ENCODE results near the gene CCL15.
"Not testable (repeated sequence)": the region's sequence is repeated elsewhere in the genome, so short reads cannot be mapped to it uniquely, and the experiment has no call there.

The CCL15 gene

GRCh38 chr17:36001110-36001771, at the start of gene CCL15:
Gene CCL15 (minus strand): TSS chr17:36001553. CDS start chr17:36001492, 61 bp downstream.
- DNase-seq, result no peak

GRCh38 chr17:36049643-36050042, 48.3 kb upstream of the CCL15 start:
- DNase-seq, result no peak

GRCh38 chr17:36048066-36048465, 46.7 kb upstream of the CCL15 start:
- no peak for DNase-seq

- DNase-seq, result no peak
These were observed 34.9 kb upstream of the CCL15 start for GRCh38 chr17:36036235-36036634.

DNA sequence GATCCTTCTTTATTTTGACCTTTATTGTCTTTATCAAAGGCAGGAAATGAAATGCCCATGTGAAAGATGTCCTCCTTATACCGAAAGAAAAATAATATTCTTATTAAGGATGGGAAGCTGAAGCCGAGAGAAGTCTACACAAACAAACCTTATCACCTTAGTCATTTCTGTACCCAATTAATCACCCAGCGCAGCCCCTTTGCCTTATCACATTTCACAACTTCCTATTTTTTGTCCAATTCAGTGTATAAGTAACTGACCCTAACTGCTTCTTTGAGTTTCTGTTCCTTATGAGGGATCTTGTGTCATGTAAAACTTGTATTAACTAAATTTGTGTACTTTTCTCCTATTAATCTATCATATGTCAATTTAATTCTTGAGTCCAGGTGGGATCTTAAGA, 32.8 kb upstream of the CCL15 start:
- no peak for DNase-seq

DNA sequence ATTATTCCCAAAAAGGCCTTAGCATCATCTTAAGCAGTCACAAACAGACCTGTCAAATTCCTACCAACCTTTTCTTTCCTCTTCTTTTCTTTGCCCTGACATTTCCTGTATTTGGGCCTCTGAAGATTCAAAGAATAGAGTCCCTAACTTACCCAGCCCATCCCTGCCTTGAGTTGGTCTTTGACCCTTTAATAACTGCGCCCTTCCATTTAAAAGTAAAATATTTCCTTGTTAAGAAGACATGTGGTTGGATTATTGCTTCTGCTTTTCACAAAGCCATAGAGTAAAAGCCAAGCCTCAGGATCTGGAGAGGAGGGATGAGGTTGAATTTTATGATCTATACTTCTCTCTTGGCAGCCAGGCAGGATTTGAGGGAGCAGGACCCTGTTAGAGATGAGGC, 29.6 kb upstream of the CCL15 start:
- DNase-seq, result no peak

DNA sequence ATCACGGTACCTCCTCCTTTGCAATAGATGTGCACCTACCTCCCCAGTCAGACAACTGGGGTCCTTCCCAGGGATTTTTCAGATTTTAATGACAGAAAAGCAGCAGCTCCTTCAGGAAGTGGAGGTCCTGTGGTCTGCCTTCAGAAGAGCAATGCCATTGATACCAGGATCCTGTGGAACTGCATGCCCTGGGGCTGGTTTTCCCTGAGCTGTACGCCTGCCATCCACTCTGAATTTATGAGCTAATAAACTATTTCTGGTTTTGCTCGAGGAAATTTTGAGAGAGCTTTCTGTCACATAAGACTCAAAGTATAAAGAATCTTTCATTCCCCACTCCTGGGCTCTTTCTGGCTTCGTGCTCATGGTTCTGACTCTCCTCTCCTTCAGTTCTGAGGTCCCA, 26.4 kb upstream of the CCL15 start:
- no peak for DNase-seq

DNA sequence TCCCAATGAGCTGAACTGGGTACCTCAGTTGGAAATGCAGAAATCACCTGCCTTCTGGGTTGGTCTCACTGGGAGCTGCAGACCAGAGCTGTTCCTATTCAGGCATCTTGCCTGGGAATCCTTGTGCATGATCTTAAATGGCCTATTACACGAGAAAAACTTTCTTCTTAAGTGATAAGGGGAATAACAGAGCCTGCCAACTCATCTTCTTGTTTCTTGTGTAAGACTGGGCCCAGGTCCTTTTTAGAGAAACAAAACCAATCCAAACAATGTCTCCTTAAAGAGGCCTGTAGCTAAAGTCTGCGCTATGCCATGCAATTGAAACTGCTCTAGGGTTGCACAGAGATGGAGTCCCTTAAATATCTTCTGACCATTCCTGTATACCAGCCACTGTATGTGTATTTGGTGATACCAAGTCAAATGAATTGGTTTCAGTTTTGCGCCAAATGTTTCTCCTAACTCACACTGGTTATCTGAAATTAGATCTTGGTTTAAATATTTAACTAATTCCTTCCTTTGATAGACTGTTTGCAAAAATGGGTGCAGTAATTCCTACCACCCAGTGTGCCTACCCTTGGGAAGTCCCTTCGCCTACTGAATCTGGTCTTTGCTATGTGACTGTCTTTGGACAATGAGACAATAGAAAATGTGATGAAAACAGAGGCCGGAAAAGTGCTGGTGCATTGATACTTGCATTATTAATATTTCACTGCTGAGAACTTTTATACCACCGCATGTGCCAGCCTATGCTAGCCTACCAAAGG, 22.9 kb upstream of the CCL15 start:
- DNase-seq, result no peak

DNA sequence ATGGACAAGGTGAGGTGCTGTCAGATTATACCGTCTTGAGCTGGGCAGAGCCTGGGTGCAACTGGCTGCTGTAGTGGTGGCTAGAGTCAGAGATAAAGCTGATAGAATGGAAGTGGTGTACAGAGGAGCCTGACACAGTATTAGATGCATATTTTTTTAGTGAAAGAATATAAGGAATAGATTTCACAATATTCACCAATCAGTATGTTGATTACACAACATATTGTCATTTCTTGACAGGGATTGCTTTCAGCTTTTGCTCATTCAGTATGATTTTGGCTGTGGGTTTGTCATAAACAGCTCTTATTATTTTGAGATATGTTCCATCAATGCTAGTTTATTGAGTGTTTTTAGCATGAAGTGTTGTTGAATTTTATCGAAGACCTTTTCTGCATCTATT, 18.1 kb upstream of the CCL15 start:
- DNase-seq, result no peak

DNA sequence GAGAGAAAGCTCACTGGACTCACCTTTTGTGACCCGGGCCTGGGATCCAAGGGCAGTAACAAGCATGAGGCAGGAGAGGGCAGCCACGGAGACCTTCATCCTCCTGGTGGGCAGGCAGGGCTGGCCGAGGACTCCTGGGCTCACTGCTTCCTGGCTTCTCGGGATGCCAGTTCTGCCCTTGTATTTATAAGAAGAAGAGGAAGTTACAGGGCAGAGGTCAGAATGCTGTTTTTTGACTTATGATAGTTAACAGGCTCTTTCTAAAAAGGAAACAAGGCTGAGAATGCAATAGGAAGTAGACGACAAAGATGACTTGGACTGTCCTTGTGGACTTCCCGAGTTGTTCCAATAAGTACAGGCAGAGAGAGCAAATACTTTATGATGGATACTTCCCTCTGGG, 16.4 kb upstream of the CCL15 start, which contains the start of gene CCL23:
Gene CCL23, minus strand, starts transcription at position 174 of the 400 bp plus-strand sequence. Its CDS starts 75 bp downstream, at position 99.
- no peak for DNase-seq

GRCh38 chr17:36016555-36016954, 15.2 kb upstream of the CCL15 start:
- DNase-seq, result no peak

GRCh38 chr17:36015895-36016294, 14.5 kb upstream of the CCL15 start:
- not testable (repeated sequence) for DNase-seq

DNA sequence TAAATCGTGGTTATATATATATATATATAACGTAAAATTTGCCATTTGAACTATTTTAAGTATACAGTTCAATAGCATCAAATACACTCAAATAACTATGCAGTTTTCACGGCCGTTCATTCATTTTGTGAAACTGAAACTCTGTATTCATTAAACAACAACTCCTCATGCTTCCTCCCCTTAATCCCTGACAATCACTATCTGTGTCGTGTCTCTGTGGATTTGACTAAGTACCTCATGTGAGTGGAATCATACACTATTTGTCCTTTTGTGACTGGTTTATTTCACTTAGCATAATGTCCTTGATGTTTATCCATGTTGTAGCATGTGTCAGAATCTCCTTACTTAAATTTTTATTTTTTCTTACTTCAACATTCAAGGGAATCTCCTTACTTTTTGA, 13.6 kb upstream of the CCL15 start:
- no peak for DNase-seq

DNA sequence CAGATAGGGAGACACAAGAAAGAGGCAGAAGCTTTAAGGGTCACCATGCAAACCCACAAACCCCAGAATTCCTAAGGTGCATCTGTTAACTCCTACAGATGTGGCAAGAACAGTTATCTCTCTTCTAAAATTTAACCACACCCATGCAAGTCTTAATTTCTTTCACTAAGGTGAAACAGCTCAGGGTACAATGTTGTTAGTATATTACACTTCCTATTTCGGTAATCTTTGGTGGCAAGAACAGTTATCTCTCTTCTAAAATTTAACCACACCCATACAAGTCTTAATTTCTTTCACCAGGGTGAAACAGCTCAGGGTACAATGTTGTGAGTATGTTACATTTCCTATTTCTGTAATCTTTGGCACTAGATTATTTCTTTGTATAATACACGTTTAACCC, 9.8 kb upstream of the CCL15 start:
- no peak for DNase-seq

- DNase-seq, result no peak
These were observed 7.8 kb upstream of the CCL15 start for GRCh38 chr17:36008998-36009665.

- no peak for DNase-seq
These were observed 3.3 kb upstream of the CCL15 start for GRCh38 chr17:36004594-36005108.

GRCh38 chr17:36002631-36003030, 1.3 kb upstream of the CCL15 start:
- DNase-seq, result no peak

- no peak for DNase-seq
These were observed 680 bp upstream of the CCL15 start for GRCh38 chr17:36001862-36002603.

DNA sequence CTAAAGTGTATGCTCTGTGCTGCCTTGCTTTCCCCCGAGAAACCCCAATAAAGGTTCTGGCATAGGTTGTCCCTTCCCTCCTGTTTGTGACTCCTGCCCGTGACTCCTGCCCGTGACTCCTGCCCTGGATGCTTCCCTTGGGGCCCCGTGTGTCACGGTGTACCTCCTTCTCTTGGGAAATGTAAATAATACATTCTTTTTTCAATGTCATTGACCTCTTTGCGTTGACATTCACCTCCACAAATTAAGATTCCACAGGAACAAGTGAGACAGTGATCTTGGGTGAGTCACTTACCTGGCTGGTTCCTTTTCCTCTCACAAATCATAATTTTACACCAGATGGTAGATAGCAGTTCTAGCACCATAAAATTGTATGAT, 632 bp downstream of the CCL15 start:
- no peak for DNase-seq

GRCh38 chr17:35998756-35999155, 2.6 kb downstream of the CCL15 start:
- DNase-seq, result no peak

DNA sequence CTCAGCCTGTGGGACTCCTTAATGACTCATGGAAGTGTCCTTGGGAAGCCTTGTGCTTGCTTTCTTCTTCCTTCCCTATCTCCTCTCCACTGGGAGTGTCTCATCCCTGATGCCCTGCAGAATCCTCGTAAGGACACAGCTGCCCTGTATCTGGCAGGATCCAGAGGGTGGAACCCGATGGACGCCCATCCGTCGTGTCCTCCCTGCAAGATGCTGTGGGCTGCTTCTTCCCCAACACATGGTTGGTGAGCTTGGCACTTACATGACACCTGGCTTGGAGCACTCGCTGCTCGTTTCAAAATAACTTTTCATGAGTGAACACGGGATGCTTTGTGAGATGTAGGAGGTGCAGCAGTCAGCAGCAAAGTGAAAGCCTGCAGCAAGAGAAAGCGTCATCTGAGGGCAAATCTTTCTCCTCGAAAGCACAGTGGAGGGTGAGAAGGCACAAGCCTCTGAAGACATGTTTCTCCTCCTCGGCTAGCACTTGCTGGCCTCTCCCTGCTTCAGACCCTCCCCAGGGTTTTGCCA, 3.3 kb downstream of the CCL15 start:
- DNase-seq, result no peak

GRCh38 chr17:35995346-35995745, 6.0 kb downstream of the CCL15 start:
- DNase-seq, result not testable (repeated sequence)

GRCh38 chr17:35991075-35991474, 10.3 kb downstream of the CCL15 start:
- DNase-seq, result no peak

Data from CD4-positive, alpha-beta T cell treated with Interleukin-4 for 4 hours (primary cell).